ENCODE measurements around the gene UGDH. TPM values are rescaled to one million over a fixed set of nuclear protein-coding genes. Genes with fewer than 3 reads are reported as not detected.

The UGDH gene
- total RNA-seq, 1 experiment from 2014 or later = 53.4 TPM

DNA sequence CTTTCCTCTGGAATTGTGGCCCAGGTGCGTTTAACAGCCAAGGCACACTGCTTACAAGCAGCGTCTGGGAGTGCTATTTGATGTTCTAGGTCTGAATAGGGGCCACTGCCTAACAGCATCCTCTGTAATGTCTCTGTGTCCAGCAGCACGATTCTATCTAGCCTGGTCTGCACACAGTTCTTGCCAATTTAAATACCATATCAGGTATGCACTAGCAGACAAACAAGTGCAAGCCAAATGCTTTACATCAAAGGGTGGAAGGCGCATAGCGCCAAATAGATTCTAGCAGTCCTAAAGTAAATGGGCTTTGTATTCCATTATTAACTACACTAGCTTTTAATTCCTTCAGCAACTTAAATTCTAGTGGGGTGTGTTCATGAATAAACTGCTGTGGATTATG, 15.8 kb upstream of the UGDH start:
- no TSS peak for BruUV-seq (replicated peaks)
- Histone ChIP-seq H3K4me1 (ENCODE audit: insufficient read depth, low read length) (peaks cover 64% of the 10 kb centered on the region), H3F3A (ENCODE audit: low read length, unreplicated experiment) (peaks cover 16% of the 10 kb centered on the region), H3K9me2 (replicated peaks; ENCODE audit: low read length) (no peaks in the 10 kb centered on the region), H3K27me3 (ENCODE audit: low read length) (no peaks in the 10 kb centered on the region), H2AFZ (ENCODE audit: low read length) (no peak overlapping the region), H3K36me3 (ENCODE audit: low read depth, low read length) (no peaks in the 10 kb centered on the region), H3K9me3 (ENCODE audit: low read length) (no peaks in the 10 kb centered on the region), H4K20me1 (ENCODE audit: low read length) (no peaks in the 10 kb centered on the region), H3K27ac (ENCODE audit: low read length) (peak overlapping the region; percentile 97), H3K9ac (ENCODE audit: low read length) (peak overlapping the region; percentile 7; the same call in 1 of the 2 replicates), H3K4me2 (ENCODE audit: low read length) (peak overlapping the region; percentile 71), H3K79me2 (ENCODE audit: low read length) (no peaks in the 10 kb centered on the region), H3K4me3 (ENCODE audit: low read length) (peak overlapping the region; percentile 18; the same call in 1 of the 2 replicates)
- no peak for ATAC-seq
- ChIA-PET POLR2A (ENCODE audit: unreplicated experiment) (interaction anchor here (1.8 kb wide), 1 partner anchor 16 kb away, joined by 26 read pairs; the partner anchor contains the start of gene UGDH), CTCF (interaction anchor here (0.8 kb wide), 1 partner anchor 16 kb away, joined by 4 read pairs; the partner anchor contains the start of gene UGDH)
- intact Hi-C loops (cut with micrococcal nuclease) = no loop called here
- DNase-seq = no peak
- TF ChIP-seq EZH2 (IDR thresholded peaks at IDR 0.05; ENCODE audit: low read length, unreplicated experiment) (no peak), EZH2phosphoT487 (IDR thresholded peaks at IDR 0.05; ENCODE audit: borderline replicate concordance, low read length) (no peak)
- TF ChIP-seq, protein P1, sequence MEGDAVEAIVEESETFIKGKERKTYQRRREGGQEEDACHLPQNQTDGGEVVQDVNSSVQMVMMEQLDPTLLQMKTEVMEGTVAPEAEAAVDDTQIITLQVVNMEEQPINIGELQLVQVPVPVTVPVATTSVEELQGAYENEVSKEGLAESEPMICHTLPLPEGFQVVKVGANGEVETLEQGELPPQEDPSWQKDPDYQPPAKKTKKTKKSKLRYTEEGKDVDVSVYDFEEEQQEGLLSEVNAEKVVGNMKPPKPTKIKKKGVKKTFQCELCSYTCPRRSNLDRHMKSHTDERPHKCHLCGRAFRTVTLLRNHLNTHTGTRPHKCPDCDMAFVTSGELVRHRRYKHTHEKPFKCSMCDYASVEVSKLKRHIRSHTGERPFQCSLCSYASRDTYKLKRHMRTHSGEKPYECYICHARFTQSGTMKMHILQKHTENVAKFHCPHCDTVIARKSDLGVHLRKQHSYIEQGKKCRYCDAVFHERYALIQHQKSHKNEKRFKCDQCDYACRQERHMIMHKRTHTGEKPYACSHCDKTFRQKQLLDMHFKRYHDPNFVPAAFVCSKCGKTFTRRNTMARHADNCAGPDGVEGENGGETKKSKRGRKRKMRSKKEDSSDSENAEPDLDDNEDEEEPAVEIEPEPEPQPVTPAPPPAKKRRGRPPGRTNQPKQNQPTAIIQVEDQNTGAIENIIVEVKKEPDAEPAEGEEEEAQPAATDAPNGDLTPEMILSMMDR (conservative IDR thresholded peaks at IDR 0.05; ENCODE audit: low read depth, low read length) = no peak

DNA sequence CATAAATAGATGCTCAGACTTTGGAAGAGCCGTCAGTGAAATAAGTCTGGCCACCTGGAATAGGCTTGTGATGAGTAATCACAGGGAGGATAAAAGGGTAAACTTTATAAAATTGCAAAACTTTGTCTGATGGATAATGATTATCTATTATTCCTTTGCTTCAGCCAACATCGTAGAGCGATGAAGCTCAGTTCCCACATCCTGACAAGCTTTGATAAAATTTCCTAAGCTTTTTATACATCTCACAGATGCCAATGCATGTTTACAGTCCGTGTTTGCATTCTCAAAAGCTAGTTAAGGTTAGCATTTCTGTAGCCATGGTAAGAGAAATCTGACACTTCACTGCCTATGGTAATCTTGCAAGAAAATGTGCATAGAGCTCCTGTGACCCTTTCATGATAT, 15.4 kb upstream of the UGDH start:
- no peaks in the 10 kb centered on the region for H4K20me1 ChIP-seq (ENCODE audit: low read length)
- ChIA-PET POLR2A (ENCODE audit: unreplicated experiment) (interaction anchor here (0.9 to 1.8 kb wide), 2 partner anchors 15 to 17 kb away, joined by 4 to 26 read pairs; partner anchors contain the start of gene UGDH), CTCF (interaction anchor here (0.8 kb wide), 1 partner anchor 15 kb away, joined by 4 read pairs; the partner anchor contains the start of gene UGDH)
- peak overlapping the region; percentile 71 for H3K4me2 ChIP-seq (ENCODE audit: low read length)
- H3K27ac ChIP-seq (ENCODE audit: low read length) = peak overlapping the region; percentile 97
- no peaks in the 10 kb centered on the region for H3K9me3 ChIP-seq (ENCODE audit: low read length)
- DNase-seq (peak; percentile 73), ATAC-seq (peak; percentile 44)
- peak overlapping the region; percentile 7; the same call in 1 of the 2 replicates for H3K9ac ChIP-seq (ENCODE audit: low read length)
- H3K9me2 ChIP-seq (replicated peaks; ENCODE audit: low read length) = no peaks in the 10 kb centered on the region
- peaks cover 16% of the 10 kb centered on the region for H3F3A ChIP-seq (ENCODE audit: low read length, unreplicated experiment)
- 0 out of 2 replicates have a peak overlapping the region, but pooled peaks have one; percentile 0 for H2AFZ ChIP-seq (ENCODE audit: low read length)
- peaks cover 64% of the 10 kb centered on the region for H3K4me1 ChIP-seq (ENCODE audit: insufficient read depth, low read length)
- no peaks in the 10 kb centered on the region for H3K36me3 ChIP-seq (ENCODE audit: low read depth, low read length)
- peak overlapping the region; percentile 26; the same call in 1 of the 2 replicates for H3K4me3 ChIP-seq (ENCODE audit: low read length)
- BruUV-seq (replicated peaks) = no TSS peak
- H3K79me2 ChIP-seq (ENCODE audit: low read length) = no peaks in the 10 kb centered on the region
- intact Hi-C loops (cut with micrococcal nuclease) = no loop called here
- TF ChIP-seq, protein P1 (conservative IDR thresholded peaks at IDR 0.05; ENCODE audit: low read depth, low read length) = no peak
- TF ChIP-seq EZH2 (IDR thresholded peaks at IDR 0.05; ENCODE audit: low read length, unreplicated experiment) (no peak), EZH2phosphoT487 (IDR thresholded peaks at IDR 0.05; ENCODE audit: borderline replicate concordance, low read length) (no peak)
- H3K27me3 ChIP-seq (ENCODE audit: low read length) = no peaks in the 10 kb centered on the region

All from PC-3 (cell line).